GOT3 (cell line): ENCODE data around the gene PRAC2.

Experiments used
- DNase-seq: peaks from one replicate; lab custom pipeline; 2025; ENCODE audit warnings: mixed read lengths; lab: John Stamatoyannopoulos, UW

The PRAC2 gene

GRCh38 chr17:48755356-48755755 is 32.4 kb downstream of the PRAC2 start:
- DNase-seq: no peak

DNA sequence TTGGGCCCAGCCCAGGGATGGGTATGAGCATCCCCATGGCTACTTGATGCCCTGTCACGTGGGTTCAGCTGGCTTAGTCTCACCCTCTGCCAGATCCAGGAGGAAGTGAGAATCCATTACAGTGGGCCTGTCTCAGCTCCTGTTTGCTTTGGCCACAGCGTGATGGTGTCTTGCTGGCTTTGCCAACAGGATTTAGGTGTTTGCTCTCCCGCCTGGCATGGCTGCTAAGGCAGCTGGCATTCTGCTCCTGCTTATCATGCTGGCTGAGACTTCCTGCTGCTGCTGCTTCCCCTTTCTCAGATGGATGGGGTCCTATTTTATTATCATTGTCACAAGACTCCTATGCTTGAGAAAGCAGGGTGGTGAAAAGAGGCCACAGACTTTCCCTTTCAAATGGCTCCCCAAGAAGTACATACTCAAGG is 33.9 kb downstream of the PRAC2 start:
- DNase-seq: no peak

DNA sequence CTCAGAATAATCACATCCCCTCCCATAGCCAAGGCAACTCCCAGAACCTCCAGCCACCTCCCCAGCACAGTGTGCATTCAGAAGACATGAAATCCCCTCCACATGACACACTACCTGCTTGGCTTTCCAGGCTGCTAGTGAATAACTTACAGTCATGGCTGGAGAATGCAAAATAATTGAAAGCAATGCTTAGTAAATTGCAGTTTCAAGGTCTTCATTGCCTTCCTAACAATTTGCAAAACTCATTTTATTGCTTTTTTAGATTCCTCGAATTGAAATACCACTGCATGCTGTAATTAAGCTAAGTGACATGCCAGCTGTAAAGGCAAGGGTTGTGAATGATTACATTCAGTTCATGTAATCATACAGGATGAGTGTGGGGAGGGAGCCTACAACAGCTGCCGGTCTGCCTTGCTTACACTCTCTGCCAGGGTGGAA is 34.6 kb downstream of the PRAC2 start:
- DNase-seq: no peak

DNA sequence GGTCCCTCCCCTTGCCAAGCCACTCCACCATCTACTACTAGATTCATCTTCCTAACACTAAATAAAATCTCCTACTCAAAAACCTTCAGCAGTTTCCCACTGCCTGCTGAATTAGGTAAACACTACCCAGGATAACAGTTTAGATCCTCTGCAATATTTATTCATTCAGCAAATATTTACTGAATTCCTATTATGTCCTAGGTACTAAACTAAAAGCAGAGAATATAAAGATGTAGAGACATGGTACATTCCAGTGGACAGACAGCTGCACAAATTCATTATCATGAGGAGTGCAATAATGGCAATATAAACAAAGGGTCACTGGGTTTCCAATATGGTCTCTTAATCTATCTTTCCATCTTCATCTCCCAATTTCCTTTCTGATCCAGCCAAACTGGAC is 36.3 kb downstream of the PRAC2 start:
- DNase-seq: no peak

- DNase-seq: no peak
Observed at GRCh38 chr17:48760411-48760810, 37.4 kb downstream of the PRAC2 start.

- no peak for DNase-seq
Observed at GRCh38 chr17:48761114-48761513, 38.1 kb downstream of the PRAC2 start.

GRCh38 chr17:48767263-48767774 is 44.3 kb downstream of the PRAC2 start:
- DNase-seq: no peak

DNA sequence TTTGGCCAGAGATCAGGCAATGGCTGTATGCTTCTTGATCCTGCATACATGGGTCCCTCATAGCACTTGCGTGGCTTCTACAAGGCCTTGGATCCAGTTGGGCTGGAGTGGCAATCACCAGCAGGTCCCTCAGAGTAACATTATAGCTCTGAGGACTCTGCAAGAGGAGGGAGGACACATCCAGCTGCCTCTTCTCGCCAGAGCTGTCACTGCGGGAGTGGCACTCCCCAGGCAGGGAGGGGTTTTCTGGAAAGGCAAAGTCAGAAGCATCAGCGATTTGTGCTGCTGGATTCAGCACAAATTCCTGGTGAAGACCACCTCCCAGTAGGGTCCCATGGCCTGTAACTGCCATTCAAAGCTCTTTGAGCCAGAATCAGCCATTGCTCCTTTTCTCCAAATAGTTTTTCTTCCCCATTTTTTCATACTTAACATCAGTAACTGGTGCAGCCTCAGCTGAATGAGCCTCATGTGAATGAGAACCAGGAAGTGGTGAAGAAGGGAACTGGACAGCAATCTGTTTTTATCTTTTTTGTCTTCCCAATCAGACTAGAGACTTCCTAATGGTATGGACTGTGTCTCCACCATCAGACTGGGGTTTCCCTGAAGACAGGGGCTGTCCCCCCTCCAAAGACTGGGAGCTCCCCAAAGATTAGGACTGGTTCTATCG is 46.2 kb downstream of the PRAC2 start:
- DNase-seq: no peak

- DNase-seq: no peak
Observed at GRCh38 chr17:48770954-48771353, 48.0 kb downstream of the PRAC2 start.

DNA sequence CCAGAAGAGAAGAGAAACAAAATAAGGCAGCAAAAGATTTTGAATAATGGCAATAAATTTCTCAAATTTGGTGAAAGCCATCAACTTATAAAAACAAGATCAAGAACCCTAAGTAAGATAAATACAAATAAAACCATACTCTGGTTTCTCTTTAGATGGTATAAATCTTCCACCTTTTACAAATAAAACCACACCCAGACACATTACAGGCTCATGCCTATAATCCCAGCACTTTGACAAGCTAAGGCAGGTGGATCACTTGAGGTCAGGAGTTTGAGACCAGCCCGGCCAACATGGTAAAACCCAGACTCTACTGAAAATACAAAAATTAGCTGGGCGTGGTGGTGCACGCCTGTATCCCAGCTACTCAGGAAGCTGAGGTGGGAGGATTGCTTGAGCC is 50.3 kb downstream of the PRAC2 start:
- DNase-seq: no peak
